Hepatocyte (in vitro differentiated cells): ENCODE data around the gene AP4E1. TPM values are rescaled to one million over a fixed set of nuclear protein-coding genes. Genes with fewer than 3 reads are reported as not detected.
"Not testable (repeated sequence)": the region's sequence is repeated elsewhere in the genome, so short reads cannot be mapped to it uniquely, and the experiment has no call there.

Source experiments
- DNase-seq: peaks from one replicate; pipeline ENCODE4 v3.0.0-alpha.2; 2016; ENCODE audit warnings: low spot score
- H2AFZ ChIP-seq: fragments of 200-600 bp; sonication (generic); 2 replicates; pipeline ENCODE4 v1.6.0; 2016; ENCODE audit warnings: antibody characterized with exemption, mild to moderate bottlenecking
- H3K27ac ChIP-seq: fragments of 200-600 bp; sonication (generic); 2 replicates; pipeline ENCODE4 v1.5.1; 2016; ENCODE audit warnings: mild to moderate bottlenecking
- H3K27me3 ChIP-seq: fragments of 200-600 bp; sonication (generic); 2 replicates; pipeline ENCODE4 v1.6.1; 2016
- H3K36me3 ChIP-seq: fragments of 200-600 bp; sonication (generic); replicated peaks from 2 replicates; pipeline ENCODE4 v1.5.1; 2016; ENCODE audit warnings: low read depth; ENCODE audit not compliant: insufficient read depth
- H3K4me1 ChIP-seq: fragments of 200-600 bp; sonication (generic); 2 replicates; pipeline ENCODE4 v1.5.1; 2016; ENCODE audit warnings: mild to moderate bottlenecking, moderate library complexity; ENCODE audit not compliant: insufficient read depth
- H3K4me2 ChIP-seq: fragments of 200-600 bp; sonication (generic); 2 replicates; pipeline ENCODE4 v1.6.0; 2016
- H3K4me3 ChIP-seq: fragments of 200-600 bp; sonication (generic); 2 replicates; pipeline ENCODE4 v1.5.1; 2016; ENCODE audit warnings: mild to moderate bottlenecking
- H3K79me2 ChIP-seq: fragments of 200-600 bp; sonication (generic); 2 replicates; pipeline ENCODE4 v1.6.0; 2017; ENCODE audit warnings: mild to moderate bottlenecking
- H3K9me2 ChIP-seq: fragments of 200-600 bp; sonication (generic); replicated peaks from 2 replicates; pipeline ENCODE4 v1.6.0; 2017; ENCODE audit warnings: mild to moderate bottlenecking; ENCODE audit not compliant: insufficient read depth
- H3K9me3 ChIP-seq: fragments of 200-600 bp; sonication (generic); 2 replicates; pipeline ENCODE4 v1.5.1; 2016; ENCODE audit warnings: low read depth, mild to moderate bottlenecking
- H4K20me1 ChIP-seq: fragments of 200-600 bp; sonication (generic); 2 replicates; pipeline ENCODE4 v1.6.0; 2016; ENCODE audit warnings: mild to moderate bottlenecking; ENCODE audit not compliant: insufficient read depth, poor library complexity, severe bottlenecking
- EZH2 ChIP-seq: fragments of 200-600 bp; sonication (generic); IDR thresholded peaks from 2 replicates; pipeline ENCODE4 v1.6.1; 2016; ENCODE audit warnings: antibody characterized with exemption, mild to moderate bottlenecking, borderline replicate concordance
- EZH2phosphoT487 ChIP-seq: fragments of 200-600 bp; sonication (generic); IDR thresholded peaks from one replicate; pipeline ENCODE4 v1.6.1; 2018; ENCODE audit warnings: antibody characterized with exemption, mild to moderate bottlenecking, low read depth, moderate library complexity; ENCODE audit not compliant: unreplicated experiment, severe bottlenecking
- WGBS: methylation state at CpG from one replicate; pipeline ENCODE4 v1.1.6; 2016; ENCODE audit warnings: low lambda C conversion rate; ENCODE audit errors: missing lambda C conversion rate; 5-methylcytosine and 5-hydroxymethylcytosine counted together
- polyA plus RNA-seq: library from polyadenylated mRNA; unstranded; fragments of >200 nt; fragmentation: Nextera tagmentation; extraction: Ambion mirVana; gene quantifications from 2 replicates; pipeline ENCODE4 v1.2.1, GENCODE V29; 2016
- total RNA-seq: library from RNA; depleted of rRNA; stranded (reverse); fragments of >200 nt; gene quantifications from 2 replicates; pipeline ENCODE4 v1.2.3, GENCODE V29; 2014
- TF ChIP-seq, protein P1 (sequence below): fragments of 200-600 bp; sonication (generic); IDR thresholded peaks from 2 replicates; pipeline ENCODE4 v1.5.1; 2016; ENCODE audit warnings: antibody characterized with exemption, mild to moderate bottlenecking; ENCODE audit not compliant: poor library complexity

The AP4E1 gene
- total and polyA plus RNA-seq, 2 experiments from 2014 or later: 1.4 to 12.4 TPM

DNA sequence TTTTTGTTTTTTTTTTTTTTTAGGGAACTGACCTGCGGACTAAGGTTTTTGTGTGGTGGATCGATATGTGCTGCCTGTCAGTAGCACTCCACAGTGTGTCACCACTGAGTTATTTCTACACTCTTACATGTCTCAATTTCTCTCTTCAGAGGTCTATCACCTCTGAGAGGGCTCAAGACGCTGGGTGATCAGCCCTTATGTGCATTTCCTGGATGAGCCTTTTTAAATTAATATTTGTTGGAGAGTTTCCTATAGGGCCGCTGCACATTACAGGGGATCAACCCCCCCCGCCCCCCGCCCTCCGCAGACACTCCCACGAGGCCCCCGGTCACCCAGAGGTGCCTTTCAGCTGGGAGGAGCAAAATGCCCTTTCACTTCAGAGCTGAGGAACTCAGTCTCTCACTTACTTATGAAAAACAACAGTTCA lies 34.5 kb upstream of the AP4E1 start:
- TF ChIP-seq, protein P1, sequence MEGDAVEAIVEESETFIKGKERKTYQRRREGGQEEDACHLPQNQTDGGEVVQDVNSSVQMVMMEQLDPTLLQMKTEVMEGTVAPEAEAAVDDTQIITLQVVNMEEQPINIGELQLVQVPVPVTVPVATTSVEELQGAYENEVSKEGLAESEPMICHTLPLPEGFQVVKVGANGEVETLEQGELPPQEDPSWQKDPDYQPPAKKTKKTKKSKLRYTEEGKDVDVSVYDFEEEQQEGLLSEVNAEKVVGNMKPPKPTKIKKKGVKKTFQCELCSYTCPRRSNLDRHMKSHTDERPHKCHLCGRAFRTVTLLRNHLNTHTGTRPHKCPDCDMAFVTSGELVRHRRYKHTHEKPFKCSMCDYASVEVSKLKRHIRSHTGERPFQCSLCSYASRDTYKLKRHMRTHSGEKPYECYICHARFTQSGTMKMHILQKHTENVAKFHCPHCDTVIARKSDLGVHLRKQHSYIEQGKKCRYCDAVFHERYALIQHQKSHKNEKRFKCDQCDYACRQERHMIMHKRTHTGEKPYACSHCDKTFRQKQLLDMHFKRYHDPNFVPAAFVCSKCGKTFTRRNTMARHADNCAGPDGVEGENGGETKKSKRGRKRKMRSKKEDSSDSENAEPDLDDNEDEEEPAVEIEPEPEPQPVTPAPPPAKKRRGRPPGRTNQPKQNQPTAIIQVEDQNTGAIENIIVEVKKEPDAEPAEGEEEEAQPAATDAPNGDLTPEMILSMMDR: no peak
- no peak for TF ChIP-seq EZH2
- TF ChIP-seq EZH2phosphoT487: no peak
- no peak overlapping the region for H3K27ac ChIP-seq
- WGBS: 62% methylated on average over 8 of the region's 9 CpGs
- H4K20me1 ChIP-seq: no peaks in the 10 kb centered on the region
- H3K9me3 ChIP-seq: no peaks in the 10 kb centered on the region
- H3K79me2 ChIP-seq: no peaks in the 10 kb centered on the region
- no peaks in the 10 kb centered on the region for H3K4me1 ChIP-seq
- no peak overlapping the region for H3K4me2 ChIP-seq
- DNase-seq: no peak
- H3K36me3 ChIP-seq: no peaks in the 10 kb centered on the region
- no peak overlapping the region for H3K4me3 ChIP-seq
- H3K27me3 ChIP-seq: no peaks in the 10 kb centered on the region
- no peaks in the 10 kb centered on the region for H3K9me2 ChIP-seq
- H2AFZ ChIP-seq: no peak overlapping the region

DNA sequence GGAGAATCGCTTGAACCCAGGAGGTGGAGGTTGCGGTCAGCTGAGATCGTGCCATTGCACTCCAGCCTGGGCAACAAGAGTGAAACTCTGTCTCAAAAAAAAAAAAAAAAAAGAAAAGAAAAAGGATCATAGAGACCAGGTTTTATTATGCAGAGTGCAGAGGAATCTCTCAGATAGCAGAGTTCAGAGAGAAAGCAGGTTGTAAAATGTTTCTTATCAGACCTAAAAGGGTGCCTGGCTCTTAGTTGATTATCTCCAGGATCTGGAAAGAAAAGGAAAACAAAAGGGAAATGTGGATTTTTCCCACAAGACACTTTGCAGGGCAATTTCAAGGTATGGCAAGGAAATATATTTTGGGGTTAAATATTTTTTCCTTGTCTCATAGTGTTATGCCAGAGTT lies 33.2 kb upstream of the AP4E1 start:
- H3K9me3 ChIP-seq, H2AFZ ChIP-seq, H3K79me2 ChIP-seq, H3K36me3 ChIP-seq, H3K9me2 ChIP-seq, H3K4me2 ChIP-seq, H3K27ac ChIP-seq, H4K20me1 ChIP-seq, H3K4me3 ChIP-seq, H3K4me1 ChIP-seq, H3K27me3 ChIP-seq, DNase-seq: not testable (repeated sequence)
- no CpG with 5 or more reads among the region's 3 CpGs for WGBS

DNA sequence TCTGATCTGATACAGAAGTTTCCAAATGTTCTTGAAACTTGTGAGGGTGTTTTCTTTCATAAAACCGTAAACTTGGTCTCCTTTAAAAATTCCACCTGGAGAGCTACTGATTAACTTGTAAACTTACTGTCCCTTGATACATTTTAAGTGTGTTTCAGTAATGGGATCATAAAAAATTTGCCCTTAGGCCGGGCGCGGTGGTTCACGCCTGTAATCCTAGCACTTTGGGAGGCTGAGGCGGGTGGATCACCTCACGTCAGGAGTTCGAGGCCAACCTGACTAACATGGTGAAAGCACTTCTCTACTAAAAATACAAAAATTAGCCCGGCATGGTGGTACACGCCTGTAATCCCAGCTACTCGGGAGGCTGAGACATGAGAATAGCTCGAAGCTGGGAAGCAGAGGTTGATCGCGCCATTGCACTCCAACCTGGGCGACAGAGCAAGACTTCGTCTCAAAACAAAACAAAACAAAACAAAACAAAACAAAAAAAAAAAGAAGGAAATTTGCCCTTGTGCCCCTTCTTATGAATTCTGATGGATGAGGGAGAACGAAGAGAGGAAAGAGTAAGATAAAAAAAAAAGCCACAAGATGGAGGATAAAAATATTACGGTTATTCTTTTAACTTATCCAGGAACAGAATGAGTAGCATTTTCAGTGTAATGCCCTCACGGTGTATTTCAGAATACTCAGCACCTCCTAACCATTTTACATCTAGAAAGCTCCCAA lies 32.1 kb upstream of the AP4E1 start:
- no peaks in the 10 kb centered on the region for H3K9me2 ChIP-seq
- no peaks in the 10 kb centered on the region for H3K79me2 ChIP-seq
- WGBS: 80% methylated on average over 19 of the region's 19 CpGs
- no peak for TF ChIP-seq EZH2phosphoT487
- TF ChIP-seq, protein P1: no peak
- TF ChIP-seq EZH2: no peak
- H2AFZ ChIP-seq: peak overlapping the region; percentile 60
- no peak for DNase-seq
- peak overlapping the region; percentile 1 for H3K4me3 ChIP-seq
- H3K27me3 ChIP-seq: no peaks in the 10 kb centered on the region
- H3K36me3 ChIP-seq: no peaks in the 10 kb centered on the region
- H4K20me1 ChIP-seq: no peaks in the 10 kb centered on the region
- no peaks in the 10 kb centered on the region for H3K9me3 ChIP-seq
- no peaks in the 10 kb centered on the region for H3K4me1 ChIP-seq
- no peak overlapping the region for H3K27ac ChIP-seq
- H3K4me2 ChIP-seq: peak overlapping the region; percentile 65

DNA sequence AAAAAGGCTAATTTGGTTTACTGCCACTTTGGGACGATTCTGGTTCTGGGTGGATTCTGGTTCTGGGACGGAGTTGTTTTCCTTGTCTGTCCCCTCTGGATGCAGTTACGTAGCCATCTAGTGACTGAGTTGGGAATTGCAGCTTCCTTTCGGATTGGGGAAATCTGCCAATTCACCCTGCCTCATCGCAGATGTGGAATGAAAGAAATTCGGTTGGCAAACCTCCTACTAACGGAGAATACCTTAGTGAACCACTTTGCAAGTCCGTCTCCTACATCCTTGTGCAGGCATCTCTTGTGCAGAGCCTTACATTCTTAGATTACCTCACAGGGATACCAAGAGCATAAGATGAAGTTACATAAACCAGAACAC lies 31.5 kb upstream of the AP4E1 start:
- WGBS: 3% methylated on average over 8 of the region's 8 CpGs
- H3K27me3 ChIP-seq: no peaks in the 10 kb centered on the region
- H3K27ac ChIP-seq: no peak overlapping the region
- H3K9me2 ChIP-seq: no peaks in the 10 kb centered on the region
- DNase-seq: peak; percentile 82
- no peaks in the 10 kb centered on the region for H4K20me1 ChIP-seq
- H3K79me2 ChIP-seq: no peaks in the 10 kb centered on the region
- H3K36me3 ChIP-seq: no peaks in the 10 kb centered on the region
- H3K4me3 ChIP-seq: peak overlapping the region; percentile 1
- peak overlapping the region; percentile 65 for H3K4me2 ChIP-seq
- peak overlapping the region; percentile 60 for H2AFZ ChIP-seq
- TF ChIP-seq EZH2phosphoT487: no peak
- TF ChIP-seq, protein P1: peak; percentile 94
- TF ChIP-seq EZH2: no peak
- H3K4me1 ChIP-seq: no peaks in the 10 kb centered on the region
- no peaks in the 10 kb centered on the region for H3K9me3 ChIP-seq
